Gastroesophageal sphincter (tissue), 4 donors: ENCODE measurements around the gene SND1. TPM values are rescaled to one million over a fixed set of nuclear protein-coding genes. Genes with fewer than 3 reads are reported as not detected.

Experiments
- ATAC-seq: fragments of 150-250 bp; one replicate; pipeline ENCODE4 v1.9.1; 2016; ENCODE audit warnings: mild to moderate bottlenecking, moderate library complexity
- H3K27ac ChIP-seq, 4 donors: fragments of 200-600 bp; sonication (generic) in 3 of 4; 1 replicate in 3 of 4; 2 replicates in 1 of 4; pipeline ENCODE4 v1.5.1; 2016 to 2019
- H3K27me3 ChIP-seq: fragments of 200-600 bp; sonication (generic); one replicate; pipeline ENCODE4 v1.5.1; 2019
- H3K36me3 ChIP-seq, 2 donors: fragments of 200-600 bp; sonication (generic); one replicate each; pipeline ENCODE4 v1.5.1; 2019; ENCODE audit warnings: control low read depth in 1 of 2
- H3K4me1 ChIP-seq, 3 donors: fragments of 200-600 bp; sonication (generic); 1 replicate in 2 of 3; 2 replicates in 1 of 3; pipeline ENCODE4 v1.5.1; 2016 to 2019; ENCODE audit warnings: control low read depth in 2 of 3
- H3K4me3 ChIP-seq, 2 donors: fragments of 200-600 bp; sonication (generic); one replicate each; pipeline ENCODE4 v1.5.1; 2019; ENCODE audit warnings: mild to moderate bottlenecking in 1 of 2, moderate library complexity in 1 of 2
- H3K9me3 ChIP-seq, 3 donors: fragments of 200-600 bp; sonication (generic); one replicate each; pipeline ENCODE4 v1.5.1; 2017 to 2019; ENCODE audit warnings: control low read depth in 2 of 3
- EP300 ChIP-seq: sonication (generic); formaldehyde crosslinking; IDR thresholded peaks from one replicate; pipeline ENCODE4 v1.6.1; 2017; ENCODE audit warnings: antibody characterized with exemption, mild to moderate bottlenecking
- POLR2A ChIP-seq, 2 donors: fragments of 450-650 bp; IDR thresholded peaks; one replicate each; pipeline ENCODE4 v1.6.1; 2017; ENCODE audit warnings: antibody characterized with exemption in 2 of 2, mild to moderate bottlenecking in 2 of 2, moderate library complexity in 1 of 2
- POLR2AphosphoS5 ChIP-seq: sonication (generic); formaldehyde crosslinking; IDR thresholded peaks from one replicate; pipeline ENCODE4 v1.6.1; 2017; ENCODE audit warnings: antibody characterized with exemption
- WGBS, 2 donors: methylation state at CpG; one replicate each; pipeline ENCODE4 v1.1.5; 2018; ENCODE audit warnings: low coverage in 1 of 2; 5-methylcytosine and 5-hydroxymethylcytosine counted together
- total RNA-seq, 4 donors: library from RNA; depleted of rRNA; stranded (reverse); fragments of >200 nt; gene quantifications; one replicate each; pipeline ENCODE4 v1.1.0, GENCODE V29; 2016
- TF ChIP-seq, protein P1 (sequence below), 4 experiments: fragments of 200-600 bp in 2 of 4; fragments of 450-650 bp in 2 of 4; sonication (generic) in 1 of 4; IDR thresholded peaks; one replicate each; pipeline ENCODE4 v1.5.1; 2017 to 2019; ENCODE audit warnings: antibody characterized with exemption in 4 of 4, mild to moderate bottlenecking in 2 of 4, moderate library complexity in 2 of 4

Gene SND1
- total RNA-seq, 4 donors from 2014 or later: 97.1 to 119 (median 103) TPM

DNA sequence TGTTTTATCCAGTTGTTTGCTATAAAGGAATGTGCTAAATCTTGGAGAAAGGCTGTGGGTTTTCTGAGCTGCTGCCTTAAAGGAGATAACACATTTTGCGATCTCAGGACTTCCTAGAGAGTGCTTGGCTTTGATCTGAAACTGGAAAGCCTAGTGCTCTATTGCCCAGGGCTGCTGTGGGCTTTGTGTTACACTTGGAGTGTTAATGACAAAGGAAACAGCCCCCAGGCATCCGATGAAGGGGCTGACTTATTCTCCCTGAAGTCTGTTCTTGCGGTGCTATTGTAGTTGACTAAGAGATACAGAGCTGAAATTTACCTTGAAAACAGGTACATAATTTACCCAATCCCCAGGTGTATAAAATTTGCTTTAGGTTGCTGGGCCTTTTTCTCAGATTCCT, 74.5 kb downstream of the SND1 start:
- H3K27ac ChIP-seq: no peak overlapping the region
- H3K9me3 ChIP-seq: no peaks in the 10 kb centered on the region
- no peaks in the 10 kb centered on the region for H3K27me3 ChIP-seq
- H3K4me1 ChIP-seq: no peaks in the 10 kb centered on the region
- H3K36me3 ChIP-seq: peaks cover 0 to 79% of the 10 kb centered on the region in 2 donors
- H3K4me3 ChIP-seq: no peak overlapping the region
- ATAC-seq: no peak
- WGBS, 2 donors: 89 to 100% methylated on average over 1 to 3 of the region's 3 CpGs
- TF ChIP-seq, protein P1, sequence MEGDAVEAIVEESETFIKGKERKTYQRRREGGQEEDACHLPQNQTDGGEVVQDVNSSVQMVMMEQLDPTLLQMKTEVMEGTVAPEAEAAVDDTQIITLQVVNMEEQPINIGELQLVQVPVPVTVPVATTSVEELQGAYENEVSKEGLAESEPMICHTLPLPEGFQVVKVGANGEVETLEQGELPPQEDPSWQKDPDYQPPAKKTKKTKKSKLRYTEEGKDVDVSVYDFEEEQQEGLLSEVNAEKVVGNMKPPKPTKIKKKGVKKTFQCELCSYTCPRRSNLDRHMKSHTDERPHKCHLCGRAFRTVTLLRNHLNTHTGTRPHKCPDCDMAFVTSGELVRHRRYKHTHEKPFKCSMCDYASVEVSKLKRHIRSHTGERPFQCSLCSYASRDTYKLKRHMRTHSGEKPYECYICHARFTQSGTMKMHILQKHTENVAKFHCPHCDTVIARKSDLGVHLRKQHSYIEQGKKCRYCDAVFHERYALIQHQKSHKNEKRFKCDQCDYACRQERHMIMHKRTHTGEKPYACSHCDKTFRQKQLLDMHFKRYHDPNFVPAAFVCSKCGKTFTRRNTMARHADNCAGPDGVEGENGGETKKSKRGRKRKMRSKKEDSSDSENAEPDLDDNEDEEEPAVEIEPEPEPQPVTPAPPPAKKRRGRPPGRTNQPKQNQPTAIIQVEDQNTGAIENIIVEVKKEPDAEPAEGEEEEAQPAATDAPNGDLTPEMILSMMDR (IDR thresholded peaks at IDR 0.05): no peak
- no peak for TF ChIP-seq POLR2AphosphoS5
- no peak for TF ChIP-seq EP300
- TF ChIP-seq POLR2A (IDR thresholded peaks at IDR 0.05): no peak

GRCh38 chr7:127730658-127731276, 78.8 kb downstream of the SND1 start:
- no peak overlapping the region for H3K27ac ChIP-seq
- peaks cover 0 to 77% of the 10 kb centered on the region in 2 donors for H3K36me3 ChIP-seq
- no peak for TF ChIP-seq POLR2AphosphoS5
- TF ChIP-seq EP300: no peak
- no peak for TF ChIP-seq POLR2A (IDR thresholded peaks at IDR 0.05)
- TF ChIP-seq, protein P1 (IDR thresholded peaks at IDR 0.05): no peak
- H3K27me3 ChIP-seq: no peaks in the 10 kb centered on the region
- no peaks in the 10 kb centered on the region for H3K4me1 ChIP-seq
- H3K9me3 ChIP-seq: no peaks in the 10 kb centered on the region
- ATAC-seq: no peak
- H3K4me3 ChIP-seq: no peak overlapping the region
- 90 to 100% methylated on average over 2 to 3 of the region's 13 CpGs for WGBS, 2 donors

DNA sequence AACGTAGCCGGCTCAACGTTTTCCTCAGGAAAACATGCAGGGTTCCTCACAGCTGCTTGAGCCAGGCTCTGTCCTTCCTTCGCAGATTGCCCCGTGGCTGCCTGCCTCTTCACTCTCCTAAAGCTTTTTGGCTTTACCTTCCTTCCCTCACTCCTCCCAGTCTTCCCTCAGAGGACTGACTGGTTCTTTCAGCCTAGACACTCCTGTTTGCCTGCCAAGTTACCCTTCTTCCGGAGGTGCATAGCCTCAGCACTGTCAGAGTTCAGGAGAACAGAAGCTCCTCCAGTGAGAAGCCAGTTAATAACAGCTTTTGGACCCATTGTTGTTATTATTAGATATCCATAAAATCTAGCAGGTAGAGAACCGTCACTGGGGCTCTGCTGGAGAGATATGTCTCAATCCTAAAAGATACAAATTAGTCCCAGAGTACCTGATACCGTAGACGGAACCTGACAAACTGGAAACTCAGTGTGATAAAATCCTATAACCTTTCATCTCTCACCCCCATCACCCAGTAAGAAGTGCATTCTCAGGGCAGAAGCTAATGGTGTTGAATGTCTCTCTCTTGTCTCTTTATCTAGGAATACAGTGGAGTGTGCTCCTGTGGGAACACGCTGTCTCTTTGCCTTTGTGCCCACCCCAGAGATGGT, 79.6 kb downstream of the SND1 start:
- no peaks in the 10 kb centered on the region for H3K4me1 ChIP-seq
- H3K36me3 ChIP-seq: peaks cover 0 to 71% of the 10 kb centered on the region in 2 donors
- H3K9me3 ChIP-seq: no peaks in the 10 kb centered on the region
- no peak overlapping the region for H3K27ac ChIP-seq
- TF ChIP-seq POLR2A (IDR thresholded peaks at IDR 0.05): no peak
- no peak for TF ChIP-seq POLR2AphosphoS5
- 87 to 93% methylated on average over 6 to 10 of the region's 10 CpGs for WGBS, 2 donors
- H3K4me3 ChIP-seq: no peak overlapping the region
- H3K27me3 ChIP-seq: no peaks in the 10 kb centered on the region
- no peak for ATAC-seq

DNA sequence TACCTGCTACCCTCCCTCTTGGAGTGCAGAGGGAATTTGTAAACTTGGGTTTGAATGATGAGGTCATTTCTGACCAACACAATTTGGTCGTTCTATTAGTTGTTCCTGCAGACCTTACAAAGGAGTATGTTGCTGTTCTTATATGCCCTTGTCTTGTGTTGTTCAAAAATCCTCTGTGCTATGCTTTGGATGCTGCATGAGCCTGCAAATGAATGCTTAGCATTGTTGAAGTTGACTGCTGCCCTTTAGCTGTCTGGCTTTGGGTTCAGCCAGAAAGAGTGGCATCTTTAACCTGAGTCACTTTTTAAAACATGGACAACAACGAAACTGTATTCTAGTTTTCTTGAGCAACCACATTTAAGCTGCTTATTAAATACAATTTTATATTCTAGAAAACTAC, 80.3 kb downstream of the SND1 start:
- H3K36me3 ChIP-seq: peaks cover 0 to 71% of the 10 kb centered on the region in 2 donors

DNA sequence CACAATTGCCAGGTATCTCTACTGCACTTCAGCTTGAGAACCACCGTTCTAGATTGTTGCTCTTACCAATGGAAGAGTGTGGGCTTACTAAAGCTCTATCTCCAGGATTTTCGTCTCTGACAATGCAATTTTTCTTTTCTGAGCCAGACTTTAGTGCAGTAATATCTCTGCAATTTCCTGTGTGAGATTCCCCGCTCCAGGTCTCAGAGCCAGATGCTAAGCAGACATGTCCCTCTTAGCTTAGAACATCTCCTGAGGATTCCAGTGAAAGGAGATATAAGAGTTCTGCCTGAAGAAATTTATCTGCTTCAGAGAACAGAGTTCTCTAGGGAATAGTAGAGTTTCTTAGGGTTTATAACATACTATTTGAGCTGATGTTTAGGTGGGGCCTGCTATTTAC, 82.0 kb downstream of the SND1 start:
- H3K36me3 ChIP-seq: peaks cover 0 to 68% of the 10 kb centered on the region in 2 donors
- no peak overlapping the region for H3K4me3 ChIP-seq
- TF ChIP-seq POLR2AphosphoS5 (no peak), EP300 (no peak), POLR2A (IDR thresholded peaks at IDR 0.05) (no peak)
- TF ChIP-seq, protein P1 (IDR thresholded peaks at IDR 0.05): no peak
- whole genome bisulfite sequencing, 2 donors: 61 to 79% methylated on average over 3 of the region's 3 CpGs
- H3K4me1 ChIP-seq: no peaks in the 10 kb centered on the region
- no peaks in the 10 kb centered on the region for H3K9me3 ChIP-seq
- no peaks in the 10 kb centered on the region for H3K27me3 ChIP-seq
- H3K27ac ChIP-seq: no peak overlapping the region
- no peak for ATAC-seq

More for the DNA sequence above, 80.3 kb downstream of the SND1 start:
- TF ChIP-seq, protein P1 (IDR thresholded peaks at IDR 0.05): no peak
- TF ChIP-seq POLR2AphosphoS5 (no peak), EP300 (no peak), POLR2A (IDR thresholded peaks at IDR 0.05) (no peak)
- H3K4me1 ChIP-seq: no peaks in the 10 kb centered on the region
- H3K4me3 ChIP-seq: no peak overlapping the region
- no peaks in the 10 kb centered on the region for H3K9me3 ChIP-seq
- no peaks in the 10 kb centered on the region for H3K27me3 ChIP-seq
- H3K27ac ChIP-seq: no peak overlapping the region
- 74 to 100% methylated on average over 2 of the region's 2 CpGs for WGBS, 2 donors
- ATAC-seq: no peak
